ENCODE data around the gene E2F2.

Gene E2F2

DNA sequence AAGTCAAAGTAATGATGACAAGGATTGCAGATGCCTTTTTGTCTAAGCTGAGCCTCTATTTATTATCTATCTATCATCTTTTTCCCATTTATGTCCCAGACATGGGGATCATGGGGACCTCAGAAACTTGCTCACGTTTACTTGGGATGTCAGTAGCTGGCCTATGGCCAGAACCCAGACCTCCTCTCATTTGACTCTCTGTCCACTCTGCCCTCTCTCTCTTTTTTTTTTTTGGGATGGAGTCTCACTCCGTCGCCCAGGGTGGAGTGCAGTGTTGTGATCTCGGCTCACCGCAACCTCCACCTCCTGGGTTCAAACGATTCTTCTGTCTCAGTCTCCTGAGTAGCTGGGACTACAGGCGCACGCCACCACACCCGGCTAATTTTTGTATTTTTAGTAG, 32.0 kb upstream of the E2F2 start:
- no peak for DNase-seq (ENCODE audit: low read depth)
- H3K4me3 ChIP-seq (ENCODE audit: low read depth, low read length), result no peak overlapping the region
- TF ChIP-seq, protein P1, sequence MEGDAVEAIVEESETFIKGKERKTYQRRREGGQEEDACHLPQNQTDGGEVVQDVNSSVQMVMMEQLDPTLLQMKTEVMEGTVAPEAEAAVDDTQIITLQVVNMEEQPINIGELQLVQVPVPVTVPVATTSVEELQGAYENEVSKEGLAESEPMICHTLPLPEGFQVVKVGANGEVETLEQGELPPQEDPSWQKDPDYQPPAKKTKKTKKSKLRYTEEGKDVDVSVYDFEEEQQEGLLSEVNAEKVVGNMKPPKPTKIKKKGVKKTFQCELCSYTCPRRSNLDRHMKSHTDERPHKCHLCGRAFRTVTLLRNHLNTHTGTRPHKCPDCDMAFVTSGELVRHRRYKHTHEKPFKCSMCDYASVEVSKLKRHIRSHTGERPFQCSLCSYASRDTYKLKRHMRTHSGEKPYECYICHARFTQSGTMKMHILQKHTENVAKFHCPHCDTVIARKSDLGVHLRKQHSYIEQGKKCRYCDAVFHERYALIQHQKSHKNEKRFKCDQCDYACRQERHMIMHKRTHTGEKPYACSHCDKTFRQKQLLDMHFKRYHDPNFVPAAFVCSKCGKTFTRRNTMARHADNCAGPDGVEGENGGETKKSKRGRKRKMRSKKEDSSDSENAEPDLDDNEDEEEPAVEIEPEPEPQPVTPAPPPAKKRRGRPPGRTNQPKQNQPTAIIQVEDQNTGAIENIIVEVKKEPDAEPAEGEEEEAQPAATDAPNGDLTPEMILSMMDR (IDR thresholded peaks at IDR 0.05; ENCODE audit: control insufficient read depth, extremely low read depth, insufficient read depth), result no peak

DNA sequence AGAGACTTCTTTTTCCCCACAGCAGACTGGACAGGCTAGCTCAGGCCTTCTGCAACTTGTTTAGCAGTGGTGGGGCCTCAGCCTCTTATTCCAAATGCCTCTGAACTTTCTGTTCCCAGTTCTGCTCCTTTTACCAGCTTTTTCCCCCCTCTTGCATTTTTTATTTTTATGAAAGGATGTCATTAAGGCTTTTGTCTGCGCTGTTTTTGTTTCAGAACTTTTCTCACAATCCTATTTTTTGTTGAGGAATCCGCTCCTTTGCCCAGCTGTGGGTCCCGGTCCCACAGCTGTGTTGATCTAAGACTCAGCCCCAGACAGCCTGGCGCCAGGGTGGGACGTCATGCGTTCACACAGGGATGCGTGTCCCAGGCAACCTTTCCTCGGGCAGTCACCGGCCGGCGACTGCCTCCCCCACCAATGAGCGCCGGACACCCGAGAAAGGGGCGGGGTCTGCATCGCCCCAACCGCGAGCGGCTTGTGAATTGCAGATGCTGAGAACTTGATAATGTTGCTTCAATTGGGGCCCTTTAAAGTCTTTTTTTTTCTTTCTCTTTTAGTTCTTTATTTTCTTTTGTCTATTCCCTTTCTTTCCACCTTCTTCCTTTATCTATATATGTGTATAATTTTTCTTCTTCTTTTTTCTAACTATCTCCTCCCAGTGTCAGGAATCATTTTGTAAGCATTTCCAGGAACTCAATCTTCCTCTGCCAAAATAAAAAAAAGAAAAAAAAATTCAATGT, 31.3 kb upstream of the E2F2 start:
- TF ChIP-seq, protein P1 (IDR thresholded peaks at IDR 0.05; ENCODE audit: control insufficient read depth, extremely low read depth, insufficient read depth), result no peak
- no peak overlapping the region for H3K4me3 ChIP-seq (ENCODE audit: low read depth, low read length)
- peak; percentile 63 for DNase-seq (ENCODE audit: low read depth)

DNA sequence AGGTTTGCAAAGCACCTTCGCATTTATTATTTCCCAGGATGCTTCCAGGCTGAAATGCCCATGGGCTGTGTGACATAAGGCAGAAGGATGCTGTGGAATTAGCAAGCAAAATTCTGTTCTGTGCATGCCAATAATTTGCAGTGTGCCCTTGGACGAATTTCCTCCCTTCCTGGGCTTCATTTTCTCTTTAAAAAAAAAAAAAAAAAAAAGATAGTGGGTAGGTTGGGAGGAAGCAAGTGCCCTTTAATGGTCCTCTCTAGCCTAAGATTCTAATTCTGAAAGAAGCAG, 30.7 kb upstream of the E2F2 start:
- no peak overlapping the region for H3K4me3 ChIP-seq (ENCODE audit: low read depth, low read length)
- no peak for DNase-seq (ENCODE audit: low read depth)
- TF ChIP-seq, protein P1 (IDR thresholded peaks at IDR 0.05; ENCODE audit: control insufficient read depth, extremely low read depth, insufficient read depth), result no peak

DNA sequence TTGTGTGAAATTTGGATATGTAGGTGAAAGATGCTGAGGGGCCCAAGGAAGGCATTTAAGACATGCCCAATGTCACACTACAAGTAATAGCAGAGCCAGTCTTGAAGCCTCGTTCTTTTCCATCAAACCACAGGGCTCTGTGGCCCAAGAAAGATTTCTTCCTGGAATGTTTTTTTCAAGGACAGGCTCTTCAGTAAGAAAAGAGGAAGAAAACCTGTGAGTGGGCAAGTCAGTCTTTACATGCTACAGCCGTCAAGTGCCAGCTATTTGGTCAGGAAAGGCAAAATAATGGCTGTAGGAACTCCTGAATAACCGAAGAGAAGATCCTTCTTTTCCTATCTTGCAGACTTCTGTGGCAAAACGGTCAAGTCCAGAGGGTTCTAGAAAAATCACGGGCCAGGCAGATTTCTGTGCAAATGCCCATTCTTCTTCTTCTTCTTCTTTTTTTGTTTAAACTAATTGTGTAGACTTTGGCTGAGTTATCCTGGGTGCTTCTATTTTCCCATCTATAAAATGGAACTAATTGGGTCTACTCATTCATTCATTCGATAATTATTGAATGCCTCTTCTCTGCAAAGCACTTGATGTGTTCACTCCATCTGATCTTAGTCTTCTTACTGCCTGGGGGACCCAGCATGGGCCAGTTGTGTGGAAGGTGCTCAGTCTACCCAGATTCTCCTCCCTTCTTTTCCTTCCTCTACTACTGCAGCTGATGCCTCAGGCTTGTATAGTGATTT, 30.2 kb upstream of the E2F2 start:
- DNase-seq (ENCODE audit: low read depth), result no peak
- H3K4me3 ChIP-seq (ENCODE audit: low read depth, low read length), result no peak overlapping the region
- TF ChIP-seq, protein P1 (IDR thresholded peaks at IDR 0.05; ENCODE audit: control insufficient read depth, extremely low read depth, insufficient read depth), result no peak

DNA sequence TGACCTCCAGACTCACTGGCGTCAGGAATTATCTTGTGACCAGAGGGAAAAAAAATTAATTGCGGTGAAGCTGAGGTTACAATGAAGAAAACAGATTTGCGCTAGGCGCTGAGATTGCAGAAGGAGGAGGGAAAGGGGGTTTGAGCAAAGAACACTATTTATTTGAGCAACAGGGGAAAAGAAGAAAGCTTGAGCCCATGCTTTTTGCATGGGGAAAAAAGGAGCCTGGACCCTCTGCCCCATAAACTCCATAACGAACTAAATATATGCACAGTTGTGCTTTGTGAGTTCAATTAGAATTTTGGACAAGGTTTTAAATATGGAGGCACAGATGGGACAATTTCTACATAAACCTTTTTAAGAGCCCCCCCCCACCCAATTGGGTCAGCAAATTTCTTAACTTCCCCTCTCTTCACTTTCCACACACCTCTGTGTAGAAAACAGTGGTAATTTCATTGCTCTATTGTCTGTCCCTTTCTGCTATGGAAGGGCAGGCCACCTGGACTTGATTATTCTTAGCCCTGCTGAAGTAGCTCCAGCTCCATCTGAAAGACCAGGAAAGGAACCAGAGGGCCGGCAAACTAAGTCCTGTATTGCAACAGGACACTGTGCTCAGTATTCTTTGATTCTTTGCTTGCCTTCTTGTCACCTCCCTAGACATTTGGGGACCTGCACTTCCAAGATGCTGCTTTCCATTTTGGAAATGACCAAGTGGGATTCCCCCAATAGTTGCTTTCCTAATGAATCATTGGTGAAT, 29.1 kb upstream of the E2F2 start:
- peak overlapping the region; percentile 61 for H3K4me3 ChIP-seq (ENCODE audit: low read depth, low read length)
- TF ChIP-seq, protein P1 (IDR thresholded peaks at IDR 0.05; ENCODE audit: control insufficient read depth, extremely low read depth, insufficient read depth), result no peak
- no peak for DNase-seq (ENCODE audit: low read depth)

DNA sequence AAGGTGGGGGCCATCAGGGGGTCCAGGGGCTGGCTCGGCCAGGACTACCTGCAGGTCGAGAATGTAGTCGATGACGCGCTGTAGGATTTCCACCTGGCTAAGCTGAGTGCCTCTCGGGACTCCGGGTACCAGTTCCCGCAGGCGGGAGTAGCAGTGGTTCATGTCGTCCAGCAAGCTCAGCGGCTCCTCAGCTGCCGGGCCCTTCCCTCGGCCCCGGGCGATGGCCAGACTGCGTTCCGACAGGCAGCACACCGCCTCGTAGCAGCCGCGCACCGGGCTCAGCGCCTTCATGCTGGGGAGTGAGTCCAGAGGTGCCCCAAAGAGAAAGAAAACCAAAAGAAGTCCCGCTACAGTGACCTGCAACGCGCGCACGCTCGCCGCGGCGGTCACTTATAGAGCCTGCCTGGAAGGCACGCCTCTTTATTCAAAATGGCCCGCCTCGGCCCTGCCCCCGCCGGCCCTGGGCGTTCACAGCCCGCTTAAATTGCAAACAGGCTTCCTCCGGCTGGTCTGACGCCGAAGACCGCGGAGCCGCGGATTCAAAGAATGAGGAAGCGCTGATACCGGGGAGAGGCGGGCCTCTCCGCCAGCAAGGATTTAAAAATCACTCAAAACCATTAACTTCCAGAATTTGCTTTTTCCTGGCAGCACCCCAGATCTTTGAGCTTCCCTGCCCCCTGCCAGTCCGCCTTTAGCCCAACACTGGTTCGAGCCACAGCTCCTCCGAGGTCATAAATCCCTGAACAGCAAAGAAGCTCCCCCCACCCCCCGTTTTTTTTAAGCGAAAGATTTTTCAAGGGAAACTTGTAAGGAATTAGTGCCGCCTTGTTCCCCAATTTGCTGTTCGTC, 28.3 kb upstream of the E2F2 start, which contains the start of gene ID3:
Gene ID3 (minus strand): TSS at position 366 of the 849 bp plus-strand sequence. CDS start 75 bp downstream, at position 291.
- no peak for DNase-seq (ENCODE audit: low read depth)
- TF ChIP-seq, protein P1 (IDR thresholded peaks at IDR 0.05; ENCODE audit: control insufficient read depth, extremely low read depth, insufficient read depth), result no peak
- H3K4me3 ChIP-seq (ENCODE audit: low read depth, low read length), result peak within 1 kb of the TSS; percentile 61

Measured in LNCaP clone FGC (cell line).